Thyroid gland (tissue), 4 donors: ENCODE data around the gene ZFAND3. TPM values are rescaled to one million over a fixed set of nuclear protein-coding genes. Genes with fewer than 3 reads are reported as not detected.

Experiments
- DNase-seq, 2 donors: peaks; one replicate each; pipeline ENCODE4 v3.0.0-alpha.2; 2019
- H3K27ac ChIP-seq, 3 donors: fragments of 200-600 bp; sonication (generic); 1 replicate in 2 of 3; 2 replicates in 1 of 3; pipeline ENCODE4 v1.5.1; 2016 to 2019; ENCODE audit warnings: mild to moderate bottlenecking in 1 of 3, moderate library complexity in 1 of 3
- H3K27me3 ChIP-seq: fragments of 200-600 bp; sonication (generic); one replicate; pipeline ENCODE4 v1.5.1; 2019
- H3K36me3 ChIP-seq, 2 donors: fragments of 200-600 bp; sonication (generic); one replicate each; pipeline ENCODE4 v1.5.1; 2016 to 2019
- H3K4me1 ChIP-seq, 2 donors: fragments of 200-600 bp; sonication (generic); one replicate each; pipeline ENCODE4 v1.5.1; 2017 to 2019
- H3K4me3 ChIP-seq, 3 donors: fragments of 200-600 bp; sonication (generic); replicated peaks in 1 of 3; 1 replicate in 2 of 3; 2 replicates in 1 of 3; pipeline ENCODE4 v1.5.1; 2016; ENCODE audit warnings: mild to moderate bottlenecking in 1 of 3
- H3K9me3 ChIP-seq: fragments of 200-600 bp; sonication (generic); one replicate; pipeline ENCODE4 v1.5.1; 2017
- POLR2A ChIP-seq, 2 donors: fragments of 450-650 bp; IDR thresholded peaks; one replicate each; pipeline ENCODE4 v1.6.1; 2017; ENCODE audit warnings: antibody characterized with exemption in 2 of 2, mild to moderate bottlenecking in 2 of 2, moderate library complexity in 1 of 2
- WGBS, 2 donors: methylation state at CpG; one replicate each; pipeline ENCODE4 v1.1.5; 2017; 5-methylcytosine and 5-hydroxymethylcytosine counted together
- intact Hi-C: fragments of 100-400 bp; cut with DNase I; formaldehyde crosslinking; loops from one replicate; pipeline ENCODE4 v1.15.1; 2023
- total RNA-seq, 4 donors: library from RNA; depleted of rRNA; stranded (reverse); fragments of >200 nt; gene quantifications; one replicate each; pipeline ENCODE4 v1.2.3, GENCODE V29; 2016
- TF ChIP-seq, protein P1 (sequence below), 6 experiments: fragments of 200-600 bp in 3 of 6; fragments of 450-650 bp in 3 of 6; sonication (generic) in 3 of 6; IDR thresholded peaks; one replicate each; pipeline ENCODE4 v1.5.1; 2016 to 2019; ENCODE audit warnings: antibody characterized with exemption in 6 of 6, mild to moderate bottlenecking in 2 of 6, inconsistent platforms in 1 of 6, moderate library complexity in 1 of 6

The ZFAND3 gene
- total RNA-seq, 4 donors from 2014 or later: 41.3 to 57.7 (median 55.9) TPM

GRCh38 chr6:38112181-38112580 is 292.7 kb downstream of the ZFAND3 start:
- no peak for TF ChIP-seq POLR2A (IDR thresholded peaks at IDR 0.05)
- TF ChIP-seq, protein P1, sequence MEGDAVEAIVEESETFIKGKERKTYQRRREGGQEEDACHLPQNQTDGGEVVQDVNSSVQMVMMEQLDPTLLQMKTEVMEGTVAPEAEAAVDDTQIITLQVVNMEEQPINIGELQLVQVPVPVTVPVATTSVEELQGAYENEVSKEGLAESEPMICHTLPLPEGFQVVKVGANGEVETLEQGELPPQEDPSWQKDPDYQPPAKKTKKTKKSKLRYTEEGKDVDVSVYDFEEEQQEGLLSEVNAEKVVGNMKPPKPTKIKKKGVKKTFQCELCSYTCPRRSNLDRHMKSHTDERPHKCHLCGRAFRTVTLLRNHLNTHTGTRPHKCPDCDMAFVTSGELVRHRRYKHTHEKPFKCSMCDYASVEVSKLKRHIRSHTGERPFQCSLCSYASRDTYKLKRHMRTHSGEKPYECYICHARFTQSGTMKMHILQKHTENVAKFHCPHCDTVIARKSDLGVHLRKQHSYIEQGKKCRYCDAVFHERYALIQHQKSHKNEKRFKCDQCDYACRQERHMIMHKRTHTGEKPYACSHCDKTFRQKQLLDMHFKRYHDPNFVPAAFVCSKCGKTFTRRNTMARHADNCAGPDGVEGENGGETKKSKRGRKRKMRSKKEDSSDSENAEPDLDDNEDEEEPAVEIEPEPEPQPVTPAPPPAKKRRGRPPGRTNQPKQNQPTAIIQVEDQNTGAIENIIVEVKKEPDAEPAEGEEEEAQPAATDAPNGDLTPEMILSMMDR (IDR thresholded peaks at IDR 0.05): no peak
- intact Hi-C loops: no loop called here
- no peaks in the 10 kb centered on the region for H3K9me3 ChIP-seq
- no peaks in the 10 kb centered on the region for H3K27me3 ChIP-seq
- no peaks in the 10 kb centered on the region for H3K36me3 ChIP-seq
- no peak for DNase-seq
- WGBS, 2 donors: 95 to 97% methylated on average over 5 of the region's 5 CpGs
- H3K4me3 ChIP-seq: no peak overlapping the region
- no peak overlapping the region for H3K27ac ChIP-seq
- H3K4me1 ChIP-seq: peaks cover 18 to 37% of the 10 kb centered on the region in 2 donors

DNA sequence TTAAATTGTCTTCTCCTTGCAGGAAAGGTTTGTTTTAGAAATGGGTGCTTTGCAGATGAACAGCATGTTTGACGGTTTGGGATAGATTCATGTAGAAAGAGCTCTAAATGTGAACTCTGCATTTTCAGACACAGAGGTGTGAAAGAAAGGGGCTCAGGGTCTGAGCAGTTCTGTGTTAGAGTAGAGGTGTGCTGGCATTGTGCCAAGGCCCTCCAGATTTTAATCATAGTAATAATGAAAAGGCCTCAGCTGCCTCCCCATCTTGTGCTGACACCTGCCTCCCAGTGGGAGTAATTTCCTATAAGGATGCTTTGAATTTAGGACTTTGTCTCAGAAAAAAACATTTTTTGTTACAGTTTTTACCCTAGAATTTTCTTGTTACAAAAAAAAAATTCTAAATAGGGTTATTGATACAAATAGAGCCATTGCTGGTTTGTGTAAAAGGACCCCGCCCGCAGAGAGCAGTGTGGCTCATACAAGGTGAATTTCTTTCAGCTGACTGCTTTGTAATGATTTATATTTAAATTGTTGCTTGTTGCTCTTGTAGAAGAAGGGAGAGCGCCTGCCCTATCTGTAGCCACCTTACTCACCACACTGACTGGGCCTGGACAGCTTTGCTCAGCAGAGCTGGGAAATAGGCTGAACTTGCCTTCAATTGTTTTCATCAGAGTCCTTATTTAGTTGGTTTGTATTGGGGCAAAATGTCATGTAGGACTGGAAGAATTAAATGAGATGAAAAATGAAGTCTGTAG is 294.5 kb downstream of the ZFAND3 start:
- H3K4me1 ChIP-seq: peaks cover 18 to 37% of the 10 kb centered on the region in 2 donors
- H3K27ac ChIP-seq: no peak overlapping the region
- no peaks in the 10 kb centered on the region for H3K27me3 ChIP-seq
- no peak for TF ChIP-seq POLR2A (IDR thresholded peaks at IDR 0.05)
- TF ChIP-seq, protein P1 (IDR thresholded peaks at IDR 0.05): no peak
- no peak overlapping the region for H3K4me3 ChIP-seq
- no peaks in the 10 kb centered on the region for H3K9me3 ChIP-seq
- intact Hi-C loops: no loop called here
- WGBS, 2 donors: 91 to 98% methylated on average over 4 of the region's 4 CpGs
- H3K36me3 ChIP-seq: no peaks in the 10 kb centered on the region
- no peak for DNase-seq

- H3K27ac ChIP-seq: peak overlapping the region in 1 of 3 donors; percentile 69
- DNase-seq: no peak
- no peak for TF ChIP-seq POLR2A (IDR thresholded peaks at IDR 0.05)
- TF ChIP-seq, protein P1 (IDR thresholded peaks at IDR 0.05): no peak
- no peak overlapping the region for H3K4me3 ChIP-seq
- no peaks in the 10 kb centered on the region for H3K9me3 ChIP-seq
- H3K4me1 ChIP-seq: peaks cover 18 to 37% of the 10 kb centered on the region in 2 donors
- 97% methylated on average over 2 of the region's 2 CpGs for WGBS, 2 donors
- H3K27me3 ChIP-seq: no peaks in the 10 kb centered on the region
- no peaks in the 10 kb centered on the region for H3K36me3 ChIP-seq
- intact Hi-C loops: no loop called here
Measured at GRCh38 chr6:38114976-38115625, 295.6 kb downstream of the ZFAND3 start.

DNA sequence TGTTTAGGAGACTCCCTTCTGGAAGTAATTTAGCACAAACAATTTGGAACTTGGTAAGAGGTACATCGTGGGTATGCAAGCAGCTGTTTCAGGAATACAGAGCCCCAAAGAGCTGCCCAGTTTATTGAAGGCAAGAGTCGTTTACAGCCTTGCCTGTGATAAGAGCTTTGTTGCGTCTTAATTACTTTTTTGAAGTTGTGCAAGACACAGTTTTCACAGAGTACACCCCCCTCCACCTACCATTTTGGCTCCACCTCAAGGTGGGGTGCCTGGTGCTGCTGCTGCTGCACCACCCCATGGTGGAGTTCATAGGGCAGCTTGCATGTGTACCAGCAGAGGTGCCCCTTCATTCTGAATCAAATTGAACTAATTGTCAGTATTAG is 296.1 kb downstream of the ZFAND3 start:
- Histone ChIP-seq H3K9me3 (no peaks in the 10 kb centered on the region), H3K36me3 (no peaks in the 10 kb centered on the region), H3K4me3 (no peak overlapping the region), H3K27me3 (no peaks in the 10 kb centered on the region), H3K27ac (peak overlapping the region; percentile 22 to 69 (median 34)), H3K4me1 (peaks cover 18 to 37% of the 10 kb centered on the region in 2 donors)
- no peak for TF ChIP-seq POLR2A (IDR thresholded peaks at IDR 0.05)
- TF ChIP-seq, protein P1 (IDR thresholded peaks at IDR 0.05): no peak
- WGBS, 2 donors: 75 to 87% methylated on average over 3 of the region's 3 CpGs
- DNase-seq: no peak
- intact Hi-C loops: no loop called here

DNA sequence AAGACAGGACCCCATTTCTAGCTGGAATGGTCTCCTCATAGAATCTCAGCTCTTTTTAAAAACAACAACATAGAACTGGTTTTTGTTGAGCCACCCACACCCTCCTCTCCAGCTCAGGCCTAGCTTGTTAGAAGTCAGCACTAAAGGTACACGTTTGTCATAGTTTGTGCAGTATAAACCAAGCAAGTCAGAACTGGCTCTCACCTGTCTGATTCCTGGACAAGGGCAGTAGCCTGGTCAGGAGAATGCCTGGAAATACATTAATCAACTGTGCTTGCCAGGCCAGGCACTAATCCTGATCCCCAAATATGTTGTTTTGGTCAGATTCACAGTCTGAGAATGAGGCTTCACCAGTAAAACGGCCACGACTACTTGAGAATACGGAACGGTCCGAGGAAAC is 296.7 kb downstream of the ZFAND3 start:
- Histone ChIP-seq H3K27ac (peak overlapping the region; percentile 34 to 69 (median 43)), H3K4me3 (no peak overlapping the region), H3K9me3 (no peaks in the 10 kb centered on the region), H3K27me3 (no peaks in the 10 kb centered on the region), H3K4me1 (peaks cover 18 to 37% of the 10 kb centered on the region in 2 donors), H3K36me3 (no peaks in the 10 kb centered on the region)
- WGBS, 2 donors: 66 to 67% methylated on average over 6 of the region's 6 CpGs
- TF ChIP-seq, protein P1 (IDR thresholded peaks at IDR 0.05): no peak
- no peak for TF ChIP-seq POLR2A (IDR thresholded peaks at IDR 0.05)
- intact Hi-C loops: no loop called here
- peak; percentile 61 to 62 for DNase-seq
